Activated naive CD8-positive, alpha-beta T cell treated with anti-CD3 and anti-CD28 coated beads, Interleukin-2, amount 10 ng/mL, durations not matched to agents 7 days and 5 days (primary cell): ENCODE data around the gene HSF4. TPM values are rescaled to one million over a fixed set of nuclear protein-coding genes. Genes with fewer than 3 reads are reported as not detected.
"Not testable (repeated sequence)": the region's sequence is repeated elsewhere in the genome, so short reads cannot be mapped to it uniquely, and the experiment has no call there.

Experiments used
- ATAC-seq: fragments of 150-1000 bp; cut with Tn5 transposase; one replicate; pipeline ENCODE4 v1.10.0; 2021; ENCODE audit warnings: low read depth, moderate library complexity
- POLR2A ChIA-PET: fragments of 350-600 bp; sonication (Branson Sonifier 250); formaldehyde crosslinking; loops from one replicate; lab custom pipeline; 2021; ENCODE audit warnings: antibody characterized with exemption; lab: Charles Lee
- DNase-seq: peaks from one replicate; pipeline ENCODE4 v3.0.0; 2021
- H3K27ac Mint-ChIP-seq: one replicate; pipeline ENCODE4 v1.8.0; 2022; ENCODE audit warnings: mild to moderate bottlenecking, mixed read lengths
- H3K27me3 Mint-ChIP-seq: one replicate; pipeline ENCODE4 v1.8.0; 2022; ENCODE audit warnings: mild to moderate bottlenecking, moderate library complexity, mixed read lengths
- H3K36me3 Mint-ChIP-seq: one replicate; pipeline ENCODE4 v1.8.0; 2021; ENCODE audit warnings: mild to moderate bottlenecking, mixed read lengths
- H3K4me1 Mint-ChIP-seq: one replicate; pipeline ENCODE4 v1.8.0; 2021; ENCODE audit warnings: mixed read lengths
- H3K4me3 Mint-ChIP-seq: one replicate; pipeline ENCODE4 v1.8.0; 2022; ENCODE audit warnings: mild to moderate bottlenecking, moderate library complexity, mixed read lengths
- H3K9me3 Mint-ChIP-seq: one replicate; pipeline ENCODE4 v1.8.0; 2021; ENCODE audit warnings: mixed read lengths
- total RNA-seq, 2 experiments: library from RNA; stranded (reverse); gene quantifications; one replicate each; pipeline ENCODE4 v1.2.3, GENCODE V29; 2021

The HSF4 gene, protein sequence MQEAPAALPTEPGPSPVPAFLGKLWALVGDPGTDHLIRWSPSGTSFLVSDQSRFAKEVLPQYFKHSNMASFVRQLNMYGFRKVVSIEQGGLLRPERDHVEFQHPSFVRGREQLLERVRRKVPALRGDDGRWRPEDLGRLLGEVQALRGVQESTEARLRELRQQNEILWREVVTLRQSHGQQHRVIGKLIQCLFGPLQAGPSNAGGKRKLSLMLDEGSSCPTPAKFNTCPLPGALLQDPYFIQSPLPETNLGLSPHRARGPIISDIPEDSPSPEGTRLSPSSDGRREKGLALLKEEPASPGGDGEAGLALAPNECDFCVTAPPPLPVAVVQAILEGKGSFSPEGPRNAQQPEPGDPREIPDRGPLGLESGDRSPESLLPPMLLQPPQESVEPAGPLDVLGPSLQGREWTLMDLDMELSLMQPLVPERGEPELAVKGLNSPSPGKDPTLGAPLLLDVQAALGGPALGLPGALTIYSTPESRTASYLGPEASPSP
- 10 to 100 TPM; 61.5 to 76.8 TPM for total RNA-seq

DNA sequence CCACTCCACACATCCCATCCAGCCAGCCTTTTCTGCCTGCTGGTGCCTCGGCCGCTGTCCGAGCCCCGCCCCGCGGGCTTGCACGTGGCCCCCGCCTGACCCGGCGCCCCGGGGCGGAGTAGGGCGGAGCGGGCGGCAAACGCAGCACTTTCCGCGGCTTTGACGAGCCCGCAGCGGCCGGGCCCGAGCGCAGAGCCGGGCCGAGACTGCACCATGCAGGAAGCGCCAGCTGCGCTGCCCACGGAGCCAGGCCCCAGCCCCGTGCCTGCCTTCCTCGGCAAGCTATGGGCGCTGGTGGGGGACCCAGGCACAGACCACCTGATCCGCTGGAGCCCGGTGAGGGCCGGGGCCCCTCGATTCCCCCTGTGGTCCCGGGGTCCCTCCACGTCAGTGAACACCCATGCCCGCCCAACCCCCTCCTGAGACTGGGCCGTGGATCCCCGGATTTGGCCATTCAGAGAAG lies at the start of gene HSF4:
TSS of gene HSF4 (plus strand) at position 147 of the 463 bp plus-strand sequence. CDS start at position 214, 67 bp downstream.
- POLR2A ChIA-PET = interaction anchor here (1.0 to 2.5 kb wide), 3 partner anchors 10 to 28 kb away, joined by 4 to 15 read pairs (median 6); partner anchors contain the start of gene E2F4
- H3K4me1 Mint-ChIP-seq = peaks cover 20% of the 10 kb centered on the region
- H3K9me3 Mint-ChIP-seq = no peaks in the 10 kb centered on the region
- peaks cover 7% of the 10 kb centered on the region for H3K36me3 Mint-ChIP-seq
- H3K27ac Mint-ChIP-seq = peak within 1 kb of the TSS; percentile 48
- peaks cover 59% of the 10 kb centered on the region for H3K27me3 Mint-ChIP-seq
- peak within 1 kb of the TSS; percentile 55 for H3K4me3 Mint-ChIP-seq
- ATAC-seq = no peak
- peak; percentile 57 for DNase-seq

DNA sequence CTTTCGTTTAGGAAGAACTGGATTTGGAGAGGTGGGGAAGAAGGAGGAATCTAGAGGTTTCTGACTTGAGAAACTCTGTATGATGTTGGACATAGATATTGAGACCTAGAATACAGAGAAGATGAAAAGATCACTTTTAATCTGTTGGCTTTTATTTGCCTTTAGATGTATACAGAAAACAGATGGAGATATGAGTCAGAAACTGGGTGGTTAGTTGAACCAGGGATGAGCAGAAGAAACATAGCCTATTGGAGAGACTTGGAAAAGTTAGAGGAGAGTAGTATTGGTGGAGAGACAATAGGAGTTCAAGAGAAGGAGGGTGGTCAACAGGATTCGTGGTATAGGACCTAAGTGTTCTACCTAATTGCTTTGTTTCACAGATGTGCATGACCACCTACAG lies 49.8 kb upstream of the HSF4 start:
- ATAC-seq = no peak

DNA sequence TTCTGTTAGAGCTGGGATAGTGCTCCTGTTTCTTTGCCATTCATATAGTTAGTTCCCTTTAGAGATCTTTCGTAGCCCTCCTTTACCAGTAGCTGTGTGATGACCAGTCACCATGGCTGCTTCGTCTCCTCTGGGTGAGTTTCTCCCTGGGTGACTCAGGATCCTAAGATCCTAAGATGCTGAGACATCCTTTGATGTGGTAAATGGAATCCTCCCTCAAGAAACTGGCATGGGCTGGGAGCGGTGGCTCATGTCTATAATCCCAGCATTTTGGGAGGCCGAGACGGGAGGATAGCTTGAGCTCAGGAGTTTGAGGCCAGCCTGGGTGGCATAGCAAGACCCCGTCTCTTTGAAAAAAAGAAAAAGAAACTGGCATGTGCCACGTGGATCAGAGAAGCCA lies 48.9 kb upstream of the HSF4 start:
- Mint-ChIP-seq H3K9me3 (no peaks in the 10 kb centered on the region), H3K27me3 (no peaks in the 10 kb centered on the region), H3K27ac (no peak overlapping the region), H3K4me3 (no peak overlapping the region), H3K36me3 (peaks cover 9% of the 10 kb centered on the region), H3K4me1 (peaks cover 20% of the 10 kb centered on the region)
- DNase-seq = no peak
- ATAC-seq = no peak
- POLR2A ChIA-PET = no interaction called here

More for the DNA sequence above, 49.8 kb upstream of the HSF4 start:
- POLR2A ChIA-PET = no interaction called here
- H3K4me3 Mint-ChIP-seq = no peak overlapping the region
- H3K36me3 Mint-ChIP-seq = peaks cover 9% of the 10 kb centered on the region
- H3K9me3 Mint-ChIP-seq = no peaks in the 10 kb centered on the region
- H3K27me3 Mint-ChIP-seq = no peaks in the 10 kb centered on the region
- H3K4me1 Mint-ChIP-seq = peaks cover 22% of the 10 kb centered on the region
- no peak overlapping the region for H3K27ac Mint-ChIP-seq
- DNase-seq = no peak

DNA sequence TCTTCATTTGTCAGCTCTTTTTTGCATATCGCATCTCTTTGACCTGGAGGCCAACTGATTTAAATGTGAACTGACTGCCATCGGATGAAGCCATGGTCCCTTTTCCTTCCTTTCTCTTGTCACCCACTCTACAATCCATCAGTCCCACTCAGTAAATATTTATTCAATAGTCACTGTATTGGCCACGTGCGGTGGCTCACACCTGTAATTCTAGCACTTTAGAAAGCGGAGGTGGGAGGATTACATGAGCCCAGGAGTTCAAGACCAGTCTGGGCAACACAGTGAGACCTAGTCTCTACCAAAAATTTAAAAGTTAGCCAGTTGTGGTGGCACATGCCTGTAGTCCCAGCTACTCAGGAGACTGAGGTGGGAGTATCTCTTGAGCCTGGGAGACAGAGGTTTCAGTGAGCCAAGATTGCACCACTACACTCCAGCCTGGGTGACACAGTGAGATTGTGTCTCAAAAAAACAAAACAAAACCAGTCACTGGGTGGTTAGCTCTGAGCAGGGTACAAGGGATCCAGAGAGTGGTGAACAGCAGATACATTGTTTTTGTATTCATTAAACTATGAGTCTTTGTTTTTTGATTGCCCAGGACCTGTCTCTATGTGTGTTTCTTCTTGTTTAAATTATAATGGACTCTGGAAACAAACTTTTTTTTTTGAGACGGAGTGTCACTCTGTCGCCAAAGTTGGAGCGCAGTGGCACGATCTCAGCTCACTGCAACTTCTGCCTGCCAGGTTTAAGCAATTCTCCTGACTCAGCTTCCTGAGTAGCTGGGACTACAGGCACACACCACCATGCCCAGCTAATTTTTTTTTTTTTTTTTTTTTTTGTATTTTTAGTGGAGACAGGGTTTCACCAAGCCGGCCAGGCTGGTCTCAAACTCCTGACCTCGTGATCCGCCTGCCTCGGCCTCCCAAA lies 47.9 kb upstream of the HSF4 start:
- Mint-ChIP-seq H3K27me3 (no peaks in the 10 kb centered on the region), H3K4me1 (peaks cover 11% of the 10 kb centered on the region), H3K36me3 (peaks cover 9% of the 10 kb centered on the region), H3K27ac (no peak overlapping the region), H3K9me3 (no peaks in the 10 kb centered on the region), H3K4me3 (no peak overlapping the region)
- POLR2A ChIA-PET = interaction anchor here (0.6 kb wide), 1 partner anchor 44 kb away, joined by 3 read pairs; no protein-coding TSS in a partner anchor
- ATAC-seq = no peak
- DNase-seq = no peak

DNA sequence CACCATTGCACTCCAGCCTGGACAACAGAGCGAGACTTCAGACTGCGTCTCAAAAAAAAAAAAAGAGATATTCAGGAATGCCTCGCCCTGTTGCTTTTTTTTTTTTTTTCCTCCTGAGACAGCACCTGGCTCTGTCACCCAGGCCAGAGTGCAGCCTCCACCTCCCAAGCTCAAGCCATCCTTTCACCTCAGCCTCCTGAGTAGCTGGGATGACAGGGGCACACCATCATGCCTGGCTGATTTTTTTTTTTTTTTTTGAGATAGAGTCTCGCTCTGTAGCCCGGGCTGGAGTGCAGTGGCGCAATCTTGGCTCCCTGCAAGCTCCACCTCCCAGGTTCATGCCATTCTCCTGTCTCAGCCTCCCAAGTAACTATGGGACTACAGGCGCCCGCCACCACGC lies 46.8 kb upstream of the HSF4 start:
- DNase-seq = no peak
- no peak for ATAC-seq
- POLR2A ChIA-PET = interaction anchor here (0.6 to 0.9 kb wide), 2 partner anchors 8 to 109 kb away, joined by 3 to 7 read pairs; partner anchors contain the start of genes PHAF1 and TMEM208
- Mint-ChIP-seq H3K27ac (no peak overlapping the region), H3K4me1 (peaks cover 8% of the 10 kb centered on the region), H3K27me3 (no peaks in the 10 kb centered on the region), H3K36me3 (peaks cover 5% of the 10 kb centered on the region), H3K4me3 (no peak overlapping the region), H3K9me3 (no peaks in the 10 kb centered on the region)

DNA sequence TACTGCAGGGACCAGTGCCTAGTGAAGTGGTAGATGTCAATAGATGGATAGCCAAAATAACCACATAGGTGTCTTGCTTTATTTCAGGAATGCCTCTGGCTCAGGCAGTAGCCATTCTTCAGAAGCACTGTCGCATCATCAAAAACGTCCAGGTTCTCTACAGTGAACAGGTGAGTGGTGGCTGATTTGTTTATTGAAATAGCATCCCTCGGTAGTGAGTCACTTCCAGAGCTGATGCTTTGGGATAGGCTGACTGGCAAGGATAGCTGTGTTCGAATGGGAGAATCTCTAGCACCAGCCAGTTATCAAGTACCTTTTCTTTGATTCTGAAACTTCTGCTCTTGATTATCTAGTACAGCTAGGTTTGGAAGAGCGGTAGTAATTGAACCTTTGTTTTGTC lies 44.5 kb upstream of the HSF4 start:
- Mint-ChIP-seq H3K9me3 (no peaks in the 10 kb centered on the region), H3K4me3 (no peak overlapping the region), H3K27me3 (no peaks in the 10 kb centered on the region), H3K4me1 (peaks cover 2% of the 10 kb centered on the region), H3K27ac (no peak overlapping the region), H3K36me3 (peaks cover 12% of the 10 kb centered on the region)
- DNase-seq = no peak
- no peak for ATAC-seq
- POLR2A ChIA-PET = no interaction called here

DNA sequence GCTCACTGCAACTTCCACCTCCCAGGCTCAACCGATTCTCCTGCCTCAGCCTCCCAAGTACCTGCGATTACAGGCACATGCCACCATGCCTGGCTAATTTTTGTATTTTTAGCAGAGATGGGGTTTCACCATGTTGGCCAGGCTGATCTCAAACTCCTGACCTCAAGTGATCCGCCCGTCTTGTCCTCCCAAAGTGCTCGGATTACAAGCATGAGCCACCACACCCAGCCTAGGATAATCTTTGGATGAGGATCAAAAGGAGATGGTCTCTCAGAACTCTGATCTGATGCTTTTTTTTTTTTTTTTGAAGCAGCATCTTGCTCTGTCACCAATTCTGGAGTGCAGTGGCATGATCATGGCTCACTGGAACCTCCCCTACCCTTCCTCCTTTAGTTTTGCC lies 41.7 kb upstream of the HSF4 start:
- ATAC-seq, DNase-seq, H3K4me3 Mint-ChIP-seq, H3K9me3 Mint-ChIP-seq, POLR2A ChIA-PET, H3K27me3 Mint-ChIP-seq, H3K4me1 Mint-ChIP-seq, H3K27ac Mint-ChIP-seq: not testable (repeated sequence)
- peaks cover 12% of the 10 kb centered on the region for H3K36me3 Mint-ChIP-seq

DNA sequence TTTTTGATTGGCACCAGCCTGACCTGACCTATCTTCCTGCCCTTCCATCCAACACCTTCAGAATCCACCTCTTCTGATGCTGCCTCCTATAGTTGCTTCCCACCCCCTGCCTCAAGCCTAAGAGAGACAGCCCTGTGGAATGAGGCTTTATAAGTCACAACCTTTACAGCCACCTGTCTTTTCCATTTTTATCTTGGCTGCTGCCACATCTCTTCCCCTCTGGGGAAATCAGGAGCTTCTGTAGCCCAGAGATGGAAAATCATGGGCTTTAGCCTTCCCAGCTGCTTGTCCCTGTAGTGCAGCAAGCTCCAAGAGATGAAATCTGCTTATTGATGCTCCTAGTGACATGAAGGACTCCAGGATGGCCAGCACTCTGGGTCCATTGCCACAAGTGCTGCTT lies 36.1 kb upstream of the HSF4 start:
- Mint-ChIP-seq H3K27me3 (no peaks in the 10 kb centered on the region), H3K9me3 (no peaks in the 10 kb centered on the region), H3K4me3 (no peak overlapping the region), H3K4me1 (peaks cover 2% of the 10 kb centered on the region), H3K36me3 (peaks cover 14% of the 10 kb centered on the region), H3K27ac (no peak overlapping the region)
- DNase-seq (no peak), ATAC-seq (no peak)
- POLR2A ChIA-PET = interaction anchor here (1.0 kb wide), 1 partner anchor 115 kb away, joined by 3 read pairs; no protein-coding TSS in a partner anchor

DNA sequence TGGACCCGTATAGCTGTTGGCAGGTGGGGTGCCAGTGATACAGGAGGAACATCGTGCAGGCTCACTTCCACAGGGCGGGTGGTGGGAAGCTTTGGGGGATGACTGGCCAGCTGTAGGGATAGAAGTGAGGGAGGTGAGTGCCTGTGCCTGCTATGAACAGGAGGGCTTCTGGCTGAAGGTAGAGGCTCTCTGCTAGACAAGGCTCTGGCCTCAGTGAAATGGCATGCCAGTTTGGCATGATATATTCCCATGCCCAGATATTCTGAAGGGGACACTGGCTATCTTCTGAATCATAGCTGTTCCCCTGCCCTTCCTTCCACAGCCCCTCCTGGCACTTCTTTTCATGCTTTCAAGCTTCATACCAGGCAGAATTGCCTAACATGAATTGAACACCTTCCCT lies 35.7 kb upstream of the HSF4 start:
- Mint-ChIP-seq H3K4me1 (peaks cover 2% of the 10 kb centered on the region), H3K9me3 (no peaks in the 10 kb centered on the region), H3K27me3 (no peaks in the 10 kb centered on the region), H3K4me3 (no peak overlapping the region), H3K36me3 (peaks cover 11% of the 10 kb centered on the region), H3K27ac (no peak overlapping the region)
- ATAC-seq (no peak), DNase-seq (no peak)
- POLR2A ChIA-PET = interaction anchor here (1.0 kb wide), 1 partner anchor 115 kb away, joined by 3 read pairs; no protein-coding TSS in a partner anchor

DNA sequence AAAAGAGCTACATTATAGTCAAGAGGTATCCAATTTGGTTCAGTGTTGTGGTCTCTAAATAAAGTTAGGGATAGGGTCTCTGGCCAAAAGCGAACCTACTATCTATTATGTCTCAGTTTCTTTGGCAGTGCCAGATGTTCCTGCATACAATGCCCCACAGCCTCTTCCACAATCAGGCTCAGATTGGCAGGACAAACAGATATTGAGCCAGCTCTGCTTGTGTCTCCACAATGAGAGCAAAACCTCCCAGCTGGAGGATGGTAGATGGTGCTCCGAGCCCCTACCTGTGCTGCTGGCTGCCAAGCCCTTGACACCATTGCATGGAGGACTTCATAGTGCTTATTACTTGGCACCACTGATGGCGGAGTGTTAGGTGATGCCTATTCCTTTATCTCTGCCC lies 35.1 kb upstream of the HSF4 start:
- peaks cover 2% of the 10 kb centered on the region for H3K4me1 Mint-ChIP-seq
- no peaks in the 10 kb centered on the region for H3K27me3 Mint-ChIP-seq
- DNase-seq (no peak), ATAC-seq (no peak)
- POLR2A ChIA-PET = no interaction called here
- H3K4me3 Mint-ChIP-seq = no peak overlapping the region
- H3K27ac Mint-ChIP-seq = no peak overlapping the region
- H3K36me3 Mint-ChIP-seq = peaks cover 8% of the 10 kb centered on the region
- H3K9me3 Mint-ChIP-seq = no peaks in the 10 kb centered on the region

DNA sequence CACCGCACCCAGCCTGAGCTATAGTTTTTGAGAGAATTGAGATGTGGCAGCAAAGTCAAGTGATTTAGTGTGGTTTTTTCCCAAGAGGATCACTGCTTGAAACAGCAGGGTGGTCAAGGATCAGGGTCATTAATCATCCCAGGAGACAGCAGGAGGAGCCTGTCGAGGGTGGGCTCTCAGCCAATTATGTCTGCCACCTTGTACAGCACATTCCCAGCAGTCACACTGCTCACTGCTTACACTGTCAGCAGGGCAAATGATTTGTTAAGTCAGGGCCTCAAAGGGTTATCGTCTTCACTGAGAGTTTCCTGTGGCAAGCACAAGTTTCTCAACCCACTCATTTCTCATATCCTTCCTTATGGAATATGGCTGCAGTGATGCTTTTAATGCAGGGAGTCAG lies 26.9 kb upstream of the HSF4 start:
- POLR2A ChIA-PET = no interaction called here
- H3K27ac Mint-ChIP-seq = no peak overlapping the region
- ATAC-seq = no peak

DNA sequence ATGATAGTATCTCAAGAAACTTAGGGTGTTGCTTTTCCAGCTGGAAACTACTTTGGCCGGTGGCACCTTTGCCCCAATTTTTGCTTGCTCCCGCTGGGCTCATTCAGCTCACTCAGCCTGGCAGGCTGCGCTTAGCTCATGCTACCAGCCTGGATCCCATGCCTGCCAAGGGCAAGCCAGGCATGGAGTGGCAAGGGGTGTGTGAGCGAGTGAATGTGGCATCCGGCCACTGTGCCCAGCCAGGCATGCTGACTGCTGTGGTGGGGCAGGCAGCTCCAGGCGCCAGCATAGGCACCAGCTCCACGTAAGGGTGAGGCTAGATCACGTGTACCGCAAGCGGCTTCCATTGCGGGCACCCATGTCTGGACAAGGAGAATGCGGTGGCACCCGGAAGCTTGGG lies 23.2 kb upstream of the HSF4 start:
- no peak overlapping the region for H3K4me3 Mint-ChIP-seq
- no peak overlapping the region for H3K27ac Mint-ChIP-seq
- no peaks in the 10 kb centered on the region for H3K4me1 Mint-ChIP-seq
- POLR2A ChIA-PET = interaction anchor here (0.5 to 1.3 kb wide), 3 partner anchors 10 to 204 kb away, joined by 3 to 4 read pairs (median 4); partner anchors contain the start of gene B3GNT9
- H3K9me3 Mint-ChIP-seq = no peaks in the 10 kb centered on the region
- no peak for DNase-seq
- peaks cover 18% of the 10 kb centered on the region for H3K36me3 Mint-ChIP-seq
- no peaks in the 10 kb centered on the region for H3K27me3 Mint-ChIP-seq
- ATAC-seq = no peak

More for the DNA sequence above, 26.9 kb upstream of the HSF4 start:
- Mint-ChIP-seq H3K4me3 (no peak overlapping the region), H3K4me1 (peaks cover 2% of the 10 kb centered on the region), H3K9me3 (no peaks in the 10 kb centered on the region), H3K27me3 (no peaks in the 10 kb centered on the region), H3K36me3 (peaks cover 14% of the 10 kb centered on the region)
- DNase-seq = no peak

DNA sequence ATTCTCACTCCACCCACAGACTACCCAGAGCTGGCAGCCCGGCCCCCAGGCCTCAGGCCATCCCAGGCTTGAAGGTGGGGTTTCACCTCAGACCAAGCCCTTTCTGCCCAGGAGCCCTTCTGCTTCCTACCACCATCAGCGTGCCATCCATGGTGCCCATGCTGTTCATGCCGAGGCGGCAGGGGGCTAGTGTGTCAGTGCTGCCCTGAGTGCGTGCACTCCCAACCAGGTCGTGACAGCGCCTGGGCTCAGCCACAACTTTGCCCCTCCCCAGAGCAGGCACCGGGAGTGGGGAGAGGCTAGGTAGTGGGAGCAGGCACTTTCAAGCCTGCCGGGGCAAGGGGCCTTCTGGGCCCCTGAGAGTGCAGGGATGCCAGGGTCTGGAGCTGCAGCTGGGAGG lies 22.2 kb upstream of the HSF4 start:
- H3K36me3 Mint-ChIP-seq = peaks cover 16% of the 10 kb centered on the region
- DNase-seq = no peak
- H3K4me3 Mint-ChIP-seq = no peak overlapping the region
- no peak for ATAC-seq
- no peaks in the 10 kb centered on the region for H3K27me3 Mint-ChIP-seq
- H3K27ac Mint-ChIP-seq = no peak overlapping the region
- H3K9me3 Mint-ChIP-seq = no peaks in the 10 kb centered on the region
- H3K4me1 Mint-ChIP-seq = no peaks in the 10 kb centered on the region
- POLR2A ChIA-PET = interaction anchor here (1.3 kb wide), 1 partner anchor 9 kb away, joined by 3 read pairs; the partner anchor contains the start of gene B3GNT9
